Mammary microvascular endothelial cell (primary cell): ENCODE measurements around the gene ESCO1. TPM values are rescaled to one million over a fixed set of nuclear protein-coding genes. Genes with fewer than 3 reads are reported as not detected.

Experiments used
- total RNA-seq: library from RNA; depleted of rRNA; stranded (reverse); fragments of >200 nt; gene quantifications from 2 replicates; pipeline ENCODE4 v1.2.3, GENCODE V29; 2015

Gene ESCO1, protein sequence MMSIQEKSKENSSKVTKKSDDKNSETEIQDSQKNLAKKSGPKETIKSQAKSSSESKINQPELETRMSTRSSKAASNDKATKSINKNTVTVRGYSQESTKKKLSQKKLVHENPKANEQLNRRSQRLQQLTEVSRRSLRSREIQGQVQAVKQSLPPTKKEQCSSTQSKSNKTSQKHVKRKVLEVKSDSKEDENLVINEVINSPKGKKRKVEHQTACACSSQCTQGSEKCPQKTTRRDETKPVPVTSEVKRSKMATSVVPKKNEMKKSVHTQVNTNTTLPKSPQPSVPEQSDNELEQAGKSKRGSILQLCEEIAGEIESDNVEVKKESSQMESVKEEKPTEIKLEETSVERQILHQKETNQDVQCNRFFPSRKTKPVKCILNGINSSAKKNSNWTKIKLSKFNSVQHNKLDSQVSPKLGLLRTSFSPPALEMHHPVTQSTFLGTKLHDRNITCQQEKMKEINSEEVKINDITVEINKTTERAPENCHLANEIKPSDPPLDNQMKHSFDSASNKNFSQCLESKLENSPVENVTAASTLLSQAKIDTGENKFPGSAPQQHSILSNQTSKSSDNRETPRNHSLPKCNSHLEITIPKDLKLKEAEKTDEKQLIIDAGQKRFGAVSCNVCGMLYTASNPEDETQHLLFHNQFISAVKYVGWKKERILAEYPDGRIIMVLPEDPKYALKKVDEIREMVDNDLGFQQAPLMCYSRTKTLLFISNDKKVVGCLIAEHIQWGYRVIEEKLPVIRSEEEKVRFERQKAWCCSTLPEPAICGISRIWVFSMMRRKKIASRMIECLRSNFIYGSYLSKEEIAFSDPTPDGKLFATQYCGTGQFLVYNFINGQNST
- total RNA-seq: 8.5 and 8.9 TPM in 2 replicates

GRCh38 chr18:21600526-21601410 lies at the start of gene ESCO1:
Gene ESCO1, minus strand, starts transcription at chr18:21600704. Its CDS starts 25,861 bp downstream, at chr18:21574843.

GRCh38 chr18:21612125-21613039 lies 11.9 kb upstream of the ESCO1 start, which contains the start of gene SNRPD1:
Gene SNRPD1, plus strand, starts transcription at chr18:21612314. Its CDS starts 116 bp downstream, at chr18:21612430.

Other genes with a start within 250 kb of the ESCO1 start
- 17.9 and 18.3 TPM in 2 replicates for gene SNRPD1, start 11.6 kb upstream of the ESCO1 start, total RNA-seq
- gene ABHD3, start 104.1 kb upstream of the ESCO1 start, total RNA-seq: 2.4 and 3.6 TPM in 2 replicates
- 14.5 and 14.7 TPM in 2 replicates for gene MIB1, start 140.1 kb upstream of the ESCO1 start, total RNA-seq